ENCODE measurements around the gene LEAP2. TPM values are rescaled to one million over a fixed set of nuclear protein-coding genes. Genes with fewer than 3 reads are reported as not detected.
A peak's percentile ranks its signal among the peaks of the same experiment; 100 is the strongest.

The LEAP2 gene
- total and polyA plus RNA-seq, 12 donors: 0.49 to 3.9 (median 0.92) TPM

DNA sequence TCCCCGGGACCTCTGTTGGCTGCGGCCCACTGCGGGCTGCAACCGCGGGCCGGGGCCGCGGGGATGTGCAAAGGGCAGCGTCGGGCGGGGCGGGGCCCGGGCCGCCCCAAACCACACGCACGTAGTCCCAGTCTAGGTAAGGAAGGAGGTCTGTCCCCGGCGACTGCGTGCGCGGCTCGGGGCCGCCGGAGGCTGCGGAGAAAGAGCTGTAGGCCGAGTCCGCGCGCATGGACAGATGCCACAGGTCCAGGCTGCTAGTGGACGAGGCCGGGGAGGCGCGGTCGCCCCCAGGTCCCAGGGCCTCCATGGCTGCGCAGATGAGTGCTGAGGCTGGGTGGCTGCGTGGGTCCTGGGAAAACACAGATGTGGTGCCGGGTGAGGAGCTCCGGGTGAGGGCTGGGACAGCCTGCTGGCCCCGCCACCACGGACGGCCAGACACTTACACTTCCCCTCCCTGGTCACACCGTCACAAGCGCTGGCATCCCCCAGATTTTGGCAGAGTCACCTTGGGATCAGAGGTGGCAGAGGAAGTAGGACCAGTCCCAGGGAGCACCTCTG lies 47.6 kb upstream of the LEAP2 start:
- DNase-seq (no peak), ATAC-seq (no peak)
- TF ChIP-seq, protein P1, sequence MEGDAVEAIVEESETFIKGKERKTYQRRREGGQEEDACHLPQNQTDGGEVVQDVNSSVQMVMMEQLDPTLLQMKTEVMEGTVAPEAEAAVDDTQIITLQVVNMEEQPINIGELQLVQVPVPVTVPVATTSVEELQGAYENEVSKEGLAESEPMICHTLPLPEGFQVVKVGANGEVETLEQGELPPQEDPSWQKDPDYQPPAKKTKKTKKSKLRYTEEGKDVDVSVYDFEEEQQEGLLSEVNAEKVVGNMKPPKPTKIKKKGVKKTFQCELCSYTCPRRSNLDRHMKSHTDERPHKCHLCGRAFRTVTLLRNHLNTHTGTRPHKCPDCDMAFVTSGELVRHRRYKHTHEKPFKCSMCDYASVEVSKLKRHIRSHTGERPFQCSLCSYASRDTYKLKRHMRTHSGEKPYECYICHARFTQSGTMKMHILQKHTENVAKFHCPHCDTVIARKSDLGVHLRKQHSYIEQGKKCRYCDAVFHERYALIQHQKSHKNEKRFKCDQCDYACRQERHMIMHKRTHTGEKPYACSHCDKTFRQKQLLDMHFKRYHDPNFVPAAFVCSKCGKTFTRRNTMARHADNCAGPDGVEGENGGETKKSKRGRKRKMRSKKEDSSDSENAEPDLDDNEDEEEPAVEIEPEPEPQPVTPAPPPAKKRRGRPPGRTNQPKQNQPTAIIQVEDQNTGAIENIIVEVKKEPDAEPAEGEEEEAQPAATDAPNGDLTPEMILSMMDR (IDR thresholded peaks at IDR 0.05): no peak
- H3K27me3 ChIP-seq: peaks cover 0 to 81% (median 0%) of the 10 kb centered on the region in 7 donors
- intact Hi-C loops (cut with DNase I): loop anchor here in 5 of 10 donors (5.0 to 10.0 kb wide), 4 partner anchors 56 to 451 kb away; no protein-coding TSS in a partner anchor
- peaks cover 0 to 21% (median 0%) of the 10 kb centered on the region in 9 donors for H3K36me3 ChIP-seq
- H3K4me1 ChIP-seq: peaks cover 6 to 37% (median 27%) of the 10 kb centered on the region in 9 donors
- peak overlapping the region in 8 of 10 donors; percentile 21 to 37 (median 32) for H3K4me3 ChIP-seq
- H3K27ac ChIP-seq: no peak overlapping the region
- no peaks in the 10 kb centered on the region for H3K9me3 ChIP-seq
- WGBS, 2 donors: 39 to 53% methylated on average over 43 of the region's 43 CpGs

DNA sequence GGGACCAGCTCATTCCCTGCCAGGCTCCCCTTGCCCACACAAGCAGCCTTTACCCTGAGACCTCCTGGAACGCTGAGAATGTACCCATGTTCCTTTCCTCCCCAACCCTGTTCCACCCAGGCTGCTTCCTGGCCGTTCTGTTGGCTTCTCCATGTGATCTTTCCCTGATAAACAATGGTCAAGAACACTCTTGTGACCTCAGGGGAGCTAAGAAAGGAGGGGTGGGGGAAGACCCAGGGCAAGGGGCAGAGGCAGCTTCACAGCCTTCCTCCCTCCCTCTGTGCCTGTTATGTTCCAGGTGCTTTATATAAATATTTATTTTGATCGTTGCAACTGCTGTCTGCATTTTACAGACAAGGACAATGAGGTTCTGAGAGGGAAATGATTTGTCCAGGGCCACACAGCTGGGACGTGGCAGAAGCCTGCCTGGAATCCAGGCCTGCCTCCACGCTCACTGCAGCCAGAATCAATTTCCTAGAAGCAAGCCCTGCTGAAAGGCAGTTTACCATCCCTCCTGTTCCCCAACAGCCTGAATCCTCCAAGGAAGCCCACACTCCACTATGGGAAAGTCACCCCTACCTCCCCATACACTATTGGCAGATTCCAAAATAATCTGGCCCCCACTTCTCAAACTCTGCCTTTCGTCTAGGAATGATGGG lies 46.9 kb upstream of the LEAP2 start:
- WGBS, 2 donors: 65 to 67% methylated on average over 6 of the region's 6 CpGs
- Histone ChIP-seq H3K4me1 (peaks cover 6 to 41% (median 28%) of the 10 kb centered on the region in 9 donors), H3K36me3 (peaks cover 0 to 21% (median 0%) of the 10 kb centered on the region in 9 donors), H3K4me3 (no peak overlapping the region), H3K27me3 (peaks cover 0 to 86% (median 0%) of the 10 kb centered on the region in 7 donors), H3K27ac (no peak overlapping the region), H3K9me3 (no peaks in the 10 kb centered on the region)
- TF ChIP-seq, protein P1 (IDR thresholded peaks at IDR 0.05): no peak
- ATAC-seq (no peak), DNase-seq (no peak)
- intact Hi-C loops (cut with DNase I): loop anchor here in 5 of 10 donors (5.0 to 10.0 kb wide), 4 partner anchors 56 to 452 kb away; no protein-coding TSS in a partner anchor

DNA sequence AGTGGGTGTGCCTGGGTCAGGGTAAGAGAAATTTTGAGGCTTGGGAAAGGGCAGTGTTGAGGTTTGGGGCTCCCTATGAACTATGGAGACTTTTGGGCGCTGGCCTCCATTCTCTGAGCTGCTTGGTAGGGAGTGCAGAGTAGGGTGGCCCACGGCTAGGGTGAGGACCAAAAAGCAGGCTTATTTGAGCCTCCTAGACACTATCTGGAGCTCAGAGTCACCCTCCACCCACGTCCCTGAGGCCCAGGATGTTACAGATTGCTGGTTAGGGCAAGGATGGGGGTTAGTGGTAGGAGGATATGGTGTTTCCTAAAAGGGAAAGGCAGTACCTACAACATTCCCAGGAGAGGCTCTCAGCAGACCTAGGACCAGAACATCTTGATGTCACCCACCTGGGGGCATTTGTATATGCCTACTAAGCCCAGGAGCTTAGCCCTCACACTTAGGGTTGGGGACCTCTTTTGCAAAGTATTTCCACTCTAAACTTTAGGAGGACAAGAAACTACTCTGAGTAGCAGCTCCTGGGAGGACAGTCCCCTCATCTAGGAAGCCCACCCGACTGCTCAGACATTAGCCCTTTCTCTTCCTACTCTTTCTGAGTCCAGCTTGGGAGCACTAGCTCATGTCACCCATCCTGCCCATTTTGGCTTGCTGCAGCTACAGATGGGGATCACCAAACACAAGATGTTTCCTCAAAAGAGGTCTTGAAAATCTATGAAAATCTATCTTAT lies 45.4 kb upstream of the LEAP2 start:
- H3K9me3 ChIP-seq: no peaks in the 10 kb centered on the region
- peaks cover 0 to 21% (median 0%) of the 10 kb centered on the region in 9 donors for H3K36me3 ChIP-seq
- intact Hi-C loops (cut with DNase I): loop anchor here in 5 of 10 donors (5.0 to 10.0 kb wide), 4 partner anchors 54 to 453 kb away; no protein-coding TSS in a partner anchor
- DNase-seq (no peak), ATAC-seq (no peak)
- TF ChIP-seq, protein P1 (IDR thresholded peaks at IDR 0.05): no peak
- peaks cover 0 to 80% (median 0%) of the 10 kb centered on the region in 7 donors for H3K27me3 ChIP-seq
- peaks cover 6 to 36% (median 22%) of the 10 kb centered on the region in 9 donors for H3K4me1 ChIP-seq
- WGBS, 2 donors: 95% methylated on average over 4 of the region's 4 CpGs
- no peak overlapping the region for H3K4me3 ChIP-seq
- no peak overlapping the region for H3K27ac ChIP-seq
